ENCODE measurements around the gene ASTN1. TPM values are rescaled to one million over a fixed set of nuclear protein-coding genes. Genes with fewer than 3 reads are reported as not detected.

ASTN1 gene
- total RNA-seq, 1 experiment from 2014 or later = not detected

GRCh38 chr1:176998183-176998795 is 166.2 kb downstream of the ASTN1 start:
- Histone ChIP-seq H3K9me3 (ENCODE audit: low read length) (no peaks in the 10 kb centered on the region), H3K4me1 (ENCODE audit: insufficient read depth, low read length) (peaks cover 10% of the 10 kb centered on the region), H3K9me2 (replicated peaks; ENCODE audit: low read length) (no peaks in the 10 kb centered on the region), H3K9ac (ENCODE audit: low read length) (no peak overlapping the region), H3K4me2 (ENCODE audit: low read length) (no peak overlapping the region), H2AFZ (ENCODE audit: low read length) (no peak overlapping the region), H3K4me3 (ENCODE audit: low read length) (no peak overlapping the region), H3K36me3 (ENCODE audit: low read depth, low read length) (no peaks in the 10 kb centered on the region), H3K27me3 (ENCODE audit: low read length) (no peaks in the 10 kb centered on the region), H3F3A (ENCODE audit: low read length, unreplicated experiment) (no peaks in the 10 kb centered on the region), H3K27ac (ENCODE audit: low read length) (no peak overlapping the region), H4K20me1 (ENCODE audit: low read length) (no peaks in the 10 kb centered on the region), H3K79me2 (ENCODE audit: low read length) (no peaks in the 10 kb centered on the region)
- DNase-seq = no peak
- no TSS peak for BruUV-seq (replicated peaks)
- ChIA-PET CTCF (no interaction called here), POLR2A (ENCODE audit: unreplicated experiment) (no interaction called here)
- intact Hi-C loops (cut with micrococcal nuclease) = no loop called here
- ATAC-seq = no peak
- TF ChIP-seq EZH2 (IDR thresholded peaks at IDR 0.05; ENCODE audit: low read length, unreplicated experiment) (no peak), EZH2phosphoT487 (IDR thresholded peaks at IDR 0.05; ENCODE audit: borderline replicate concordance, low read length) (no peak), CTCF (conservative IDR thresholded peaks at IDR 0.05; ENCODE audit: low read depth, low read length) (no peak)

- no peak for DNase-seq
- Histone ChIP-seq H3K4me3 (ENCODE audit: low read length) (no peak overlapping the region), H3K36me3 (ENCODE audit: low read depth, low read length) (no peaks in the 10 kb centered on the region), H4K20me1 (ENCODE audit: low read length) (no peaks in the 10 kb centered on the region), H3K27ac (ENCODE audit: low read length) (no peak overlapping the region), H2AFZ (ENCODE audit: low read length) (no peak overlapping the region), H3K4me2 (ENCODE audit: low read length) (no peak overlapping the region), H3K27me3 (ENCODE audit: low read length) (no peaks in the 10 kb centered on the region), H3K9me2 (replicated peaks; ENCODE audit: low read length) (no peaks in the 10 kb centered on the region), H3K4me1 (ENCODE audit: insufficient read depth, low read length) (peaks cover 10% of the 10 kb centered on the region), H3K9me3 (ENCODE audit: low read length) (no peaks in the 10 kb centered on the region), H3K9ac (ENCODE audit: low read length) (no peak overlapping the region), H3K79me2 (ENCODE audit: low read length) (no peaks in the 10 kb centered on the region), H3F3A (ENCODE audit: low read length, unreplicated experiment) (no peaks in the 10 kb centered on the region)
- CTCF ChIA-PET = no interaction called here
- TF ChIP-seq EZH2 (IDR thresholded peaks at IDR 0.05; ENCODE audit: low read length, unreplicated experiment) = no peak
- no peak for TF ChIP-seq EZH2phosphoT487 (IDR thresholded peaks at IDR 0.05; ENCODE audit: borderline replicate concordance, low read length)
- TF ChIP-seq CTCF (conservative IDR thresholded peaks at IDR 0.05; ENCODE audit: low read depth, low read length) = no peak
- ATAC-seq = no peak
- no TSS peak for BruUV-seq (replicated peaks)
- intact Hi-C loops (cut with micrococcal nuclease) = no loop called here
- POLR2A ChIA-PET (ENCODE audit: unreplicated experiment) = no interaction called here
These were observed 167.9 kb downstream of the ASTN1 start for GRCh38 chr1:176996456-176997090.

GRCh38 chr1:176994931-176995596 is 169.4 kb downstream of the ASTN1 start:
- no peak overlapping the region for H3K4me3 ChIP-seq (ENCODE audit: low read length)
- intact Hi-C loops (cut with micrococcal nuclease) = no loop called here

More at GRCh38 chr1:176994931-176995596, 169.4 kb downstream of the ASTN1 start:
- Histone ChIP-seq H2AFZ (ENCODE audit: low read length) (no peak overlapping the region), H3F3A (ENCODE audit: low read length, unreplicated experiment) (no peaks in the 10 kb centered on the region), H3K4me2 (ENCODE audit: low read length) (peak overlapping the region; percentile 26; the same call in 1 of the 2 replicates), H3K9me3 (ENCODE audit: low read length) (no peaks in the 10 kb centered on the region), H3K36me3 (ENCODE audit: low read depth, low read length) (no peaks in the 10 kb centered on the region), H3K27me3 (ENCODE audit: low read length) (no peaks in the 10 kb centered on the region), H4K20me1 (ENCODE audit: low read length) (no peaks in the 10 kb centered on the region), H3K9me2 (replicated peaks; ENCODE audit: low read length) (no peaks in the 10 kb centered on the region), H3K4me1 (ENCODE audit: insufficient read depth, low read length) (peaks cover 10% of the 10 kb centered on the region), H3K9ac (ENCODE audit: low read length) (no peak overlapping the region), H3K79me2 (ENCODE audit: low read length) (no peaks in the 10 kb centered on the region), H3K27ac (ENCODE audit: low read length) (no peak overlapping the region)
- TF ChIP-seq EZH2 (IDR thresholded peaks at IDR 0.05; ENCODE audit: low read length, unreplicated experiment) (no peak), EZH2phosphoT487 (IDR thresholded peaks at IDR 0.05; ENCODE audit: borderline replicate concordance, low read length) (no peak), CTCF (conservative IDR thresholded peaks at IDR 0.05; ENCODE audit: low read depth, low read length) (no peak)
- DNase-seq (peak; percentile 40), ATAC-seq (no peak)
- BruUV-seq (replicated peaks) = no TSS peak
- CTCF ChIA-PET = no interaction called here
- POLR2A ChIA-PET (ENCODE audit: unreplicated experiment) = no interaction called here
